Lower leg skin (tissue), 3 donors: ENCODE measurements around the gene GLP1R.

ENCODE experiments used
- CTCF ChIP-seq, 3 donors: fragments of 450-650 bp; IDR thresholded peaks; one replicate each; pipeline ENCODE4 v1.5.1; 2016; ENCODE audit warnings: antibody characterized with exemption in 3 of 3, mild to moderate bottlenecking in 3 of 3, moderate library complexity in 2 of 3
- POLR2A ChIP-seq, 2 donors: fragments of 450-650 bp; IDR thresholded peaks; one replicate each; pipeline ENCODE4 v1.6.1; 2016 to 2017; ENCODE audit warnings: antibody characterized with exemption in 2 of 2, mild to moderate bottlenecking in 1 of 2, moderate library complexity in 1 of 2

DNA sequence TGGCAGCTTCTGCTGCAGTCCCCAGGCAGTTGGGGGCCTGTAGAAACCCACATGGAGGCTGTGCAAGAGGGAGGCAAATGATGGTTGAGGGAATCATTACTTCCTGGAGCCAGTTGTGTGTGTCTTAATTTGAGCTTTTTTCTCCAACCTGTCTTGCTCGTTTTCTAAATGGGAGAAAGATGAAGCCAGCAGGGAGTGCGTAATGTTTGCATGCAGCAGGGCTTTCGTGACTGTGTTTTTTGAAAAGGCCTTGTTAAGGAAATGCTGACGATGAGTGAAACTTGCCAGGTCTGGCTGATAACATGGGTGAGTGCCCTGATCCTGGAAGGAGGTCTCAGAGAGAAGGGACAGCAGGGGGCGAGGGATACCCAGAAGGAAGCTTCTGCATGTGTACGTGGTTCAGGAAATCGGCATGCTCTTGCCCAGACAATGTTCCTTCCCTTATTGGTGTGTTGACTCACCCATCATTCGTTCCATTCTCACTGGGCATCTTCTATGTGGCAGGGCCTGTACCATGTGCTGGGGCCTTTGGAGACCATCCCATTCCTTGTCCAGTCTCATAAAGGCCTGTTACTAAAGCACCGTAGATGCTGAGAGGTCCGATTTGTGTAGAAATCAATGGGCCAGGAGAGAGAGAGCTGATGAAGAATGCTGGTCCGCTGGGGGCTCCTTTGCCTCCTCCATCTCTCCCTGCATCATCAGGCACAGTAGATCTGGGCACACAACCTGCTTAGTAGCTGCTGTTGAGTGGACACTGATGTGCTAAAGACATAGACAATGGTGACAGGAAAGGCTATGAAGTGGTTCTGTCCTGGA is 27.4 kb downstream of the GLP1R start:
- TF ChIP-seq CTCF (IDR thresholded peaks at IDR 0.05) (no peak), POLR2A (IDR thresholded peaks at IDR 0.05) (no peak)
